ENCODE measurements around the gene NYAP2.

GRCh38 chr2:225354281-225354774, 45.2 kb upstream of the NYAP2 start:
- TF ChIP-seq, protein P1, sequence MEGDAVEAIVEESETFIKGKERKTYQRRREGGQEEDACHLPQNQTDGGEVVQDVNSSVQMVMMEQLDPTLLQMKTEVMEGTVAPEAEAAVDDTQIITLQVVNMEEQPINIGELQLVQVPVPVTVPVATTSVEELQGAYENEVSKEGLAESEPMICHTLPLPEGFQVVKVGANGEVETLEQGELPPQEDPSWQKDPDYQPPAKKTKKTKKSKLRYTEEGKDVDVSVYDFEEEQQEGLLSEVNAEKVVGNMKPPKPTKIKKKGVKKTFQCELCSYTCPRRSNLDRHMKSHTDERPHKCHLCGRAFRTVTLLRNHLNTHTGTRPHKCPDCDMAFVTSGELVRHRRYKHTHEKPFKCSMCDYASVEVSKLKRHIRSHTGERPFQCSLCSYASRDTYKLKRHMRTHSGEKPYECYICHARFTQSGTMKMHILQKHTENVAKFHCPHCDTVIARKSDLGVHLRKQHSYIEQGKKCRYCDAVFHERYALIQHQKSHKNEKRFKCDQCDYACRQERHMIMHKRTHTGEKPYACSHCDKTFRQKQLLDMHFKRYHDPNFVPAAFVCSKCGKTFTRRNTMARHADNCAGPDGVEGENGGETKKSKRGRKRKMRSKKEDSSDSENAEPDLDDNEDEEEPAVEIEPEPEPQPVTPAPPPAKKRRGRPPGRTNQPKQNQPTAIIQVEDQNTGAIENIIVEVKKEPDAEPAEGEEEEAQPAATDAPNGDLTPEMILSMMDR (conservative IDR thresholded peaks at IDR 0.05; ENCODE audit: low read length) = no peak
- TF ChIP-seq EZH2phosphoT487 (IDR thresholded peaks at IDR 0.05; ENCODE audit: borderline replicate concordance) = no peak
